Fibroblast of lung (primary cell): ENCODE data around the gene AIMP1. TPM values are rescaled to one million over a fixed set of nuclear protein-coding genes. Genes with fewer than 3 reads are reported as not detected.

Experiments
- DNase-seq, 2 donors: peaks; one replicate each; pipeline versions ENCODE4 v3.0.0 to v3.0.0-alpha.2; 2010; ENCODE audit warnings: low read depth in 2 of 2
- H2AFZ ChIP-seq: 2 replicates; pipeline ENCODE4 v1.5.1; 2012; ENCODE audit warnings: low read length, control low read depth, inconsistent platforms
- H3K27ac ChIP-seq: 2 replicates; pipeline ENCODE4 v1.5.1; 2011; ENCODE audit warnings: low read length, control low read depth; ENCODE audit not compliant: insufficient read depth
- H3K27me3 ChIP-seq: 2 replicates; pipeline ENCODE4 v1.5.1; 2011; ENCODE audit warnings: mild to moderate bottlenecking, low read length; ENCODE audit not compliant: control insufficient read depth, insufficient read depth
- H3K36me3 ChIP-seq: 2 replicates; pipeline ENCODE4 v1.5.1; 2011; ENCODE audit warnings: low read length; ENCODE audit not compliant: control insufficient read depth, insufficient read depth
- H3K4me1 ChIP-seq: 2 replicates; pipeline ENCODE4 v1.5.1; 2011; ENCODE audit warnings: low read length; ENCODE audit not compliant: control insufficient read depth, insufficient read depth; ENCODE audit errors: extremely low read depth
- H3K4me2 ChIP-seq: 2 replicates; pipeline ENCODE4 v1.5.1; 2011; ENCODE audit warnings: low read length, control low read depth; ENCODE audit not compliant: insufficient read depth; ENCODE audit errors: extremely low read depth
- H3K4me3 ChIP-seq, 4 experiments: fragments of 200-600 bp in 1 of 4; sonication (generic) in 1 of 4; replicated peaks in 1 of 4; 2 replicates each; pipeline ENCODE4 v1.5.1; 2011 to 2016; ENCODE audit warnings: low read length in 4 of 4, low read depth in 3 of 4, mild to moderate bottlenecking in 3 of 4, control low read depth in 2 of 4, inconsistent platforms in 1 of 4, mixed read lengths in 1 of 4; ENCODE audit not compliant: insufficient read depth in 1 of 4; ENCODE audit errors: control extremely low read depth in 1 of 4
- H3K79me2 ChIP-seq: 2 replicates; pipeline ENCODE4 v1.5.1; 2012; ENCODE audit warnings: mild to moderate bottlenecking, low read length, inconsistent platforms; ENCODE audit not compliant: control insufficient read depth, insufficient read depth
- H3K9ac ChIP-seq: 2 replicates; pipeline ENCODE4 v1.5.1; 2011; ENCODE audit warnings: mild to moderate bottlenecking, low read length, control low read depth; ENCODE audit not compliant: insufficient read depth
- H3K9me3 ChIP-seq: 2 replicates; pipeline ENCODE4 v1.5.1; 2012; ENCODE audit warnings: low read depth, low read length; ENCODE audit not compliant: control insufficient read depth, insufficient read depth
- H4K20me1 ChIP-seq: 2 replicates; pipeline ENCODE4 v1.5.1; 2011; ENCODE audit warnings: low read length; ENCODE audit not compliant: control insufficient read depth, insufficient read depth; ENCODE audit errors: extremely low read depth
- EZH2 ChIP-seq: IDR thresholded peaks from 2 replicates; pipeline ENCODE4 v1.5.1; 2012; ENCODE audit warnings: low read length, control low read depth, mild to moderate bottlenecking; ENCODE audit errors: missing control alignments
- polyA plus RNA-seq, 2 donors: library from polyadenylated mRNA; depleted of rRNA in 1 of 2; stranded (reverse) in 1 of 2; unstranded in 1 of 2; fragments of >200 nt; gene quantifications; 2 replicates each; pipeline ENCODE4 v1.2.1, GENCODE V29; 2011 to 2012; ENCODE audit warnings: missing spikeins in 1 of 2
- total RNA-seq: library from RNA; depleted of rRNA; stranded (reverse); fragments of >200 nt; gene quantifications from 2 replicates; pipeline ENCODE4 v1.2.1, GENCODE V29; 2014
- TF ChIP-seq, protein P1 (sequence below), 2 donors: IDR thresholded peaks in 1 of 2; conservative IDR thresholded peaks in 1 of 2; 1 replicate in 1 of 2; 2 replicates in 1 of 2; pipeline ENCODE4 v1.5.1; 2011 to 2012; ENCODE audit warnings: low read length in 2 of 2, control low read depth in 1 of 2, inconsistent platforms in 1 of 2, low read depth in 1 of 2, mild to moderate bottlenecking in 1 of 2

AIMP1 gene
- total and polyA plus RNA-seq, 2 donors (not counting 1 experiment from before 2014, with no cell fraction given) = 28.2 to 48.4 TPM

DNA sequence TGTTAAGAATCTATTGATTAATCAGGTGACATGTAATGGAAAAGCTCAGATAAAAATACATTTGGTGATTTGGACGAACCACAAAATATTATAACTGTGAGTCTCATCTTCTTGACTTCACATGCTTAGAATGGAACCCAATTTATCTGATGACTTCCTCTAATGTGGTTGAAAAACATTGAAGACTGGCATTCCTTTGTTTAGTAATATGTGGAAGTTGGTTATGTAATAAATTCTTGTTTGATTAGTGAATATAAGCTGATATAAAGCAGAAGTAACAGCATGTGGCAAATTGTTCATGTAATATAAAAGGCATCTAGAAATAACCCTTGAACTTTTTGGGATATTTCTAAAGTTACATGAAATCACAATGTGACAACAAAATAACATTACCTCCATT, 42.5 kb downstream of the AIMP1 start:
- Histone ChIP-seq H3K27me3 (no peaks in the 10 kb centered on the region), H3K36me3 (no peaks in the 10 kb centered on the region), H3K4me2 (no peak overlapping the region), H2AFZ (no peak overlapping the region), H3K4me1 (peaks cover 3% of the 10 kb centered on the region), H3K9me3 (no peaks in the 10 kb centered on the region), H3K79me2 (no peaks in the 10 kb centered on the region), H3K27ac (no peak overlapping the region), H3K9ac (no peak overlapping the region), H3K4me3 (no peak overlapping the region), H4K20me1 (no peaks in the 10 kb centered on the region)
- peak in 1 of 2 donors; percentile 91 for DNase-seq
- TF ChIP-seq, protein P1, sequence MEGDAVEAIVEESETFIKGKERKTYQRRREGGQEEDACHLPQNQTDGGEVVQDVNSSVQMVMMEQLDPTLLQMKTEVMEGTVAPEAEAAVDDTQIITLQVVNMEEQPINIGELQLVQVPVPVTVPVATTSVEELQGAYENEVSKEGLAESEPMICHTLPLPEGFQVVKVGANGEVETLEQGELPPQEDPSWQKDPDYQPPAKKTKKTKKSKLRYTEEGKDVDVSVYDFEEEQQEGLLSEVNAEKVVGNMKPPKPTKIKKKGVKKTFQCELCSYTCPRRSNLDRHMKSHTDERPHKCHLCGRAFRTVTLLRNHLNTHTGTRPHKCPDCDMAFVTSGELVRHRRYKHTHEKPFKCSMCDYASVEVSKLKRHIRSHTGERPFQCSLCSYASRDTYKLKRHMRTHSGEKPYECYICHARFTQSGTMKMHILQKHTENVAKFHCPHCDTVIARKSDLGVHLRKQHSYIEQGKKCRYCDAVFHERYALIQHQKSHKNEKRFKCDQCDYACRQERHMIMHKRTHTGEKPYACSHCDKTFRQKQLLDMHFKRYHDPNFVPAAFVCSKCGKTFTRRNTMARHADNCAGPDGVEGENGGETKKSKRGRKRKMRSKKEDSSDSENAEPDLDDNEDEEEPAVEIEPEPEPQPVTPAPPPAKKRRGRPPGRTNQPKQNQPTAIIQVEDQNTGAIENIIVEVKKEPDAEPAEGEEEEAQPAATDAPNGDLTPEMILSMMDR (conservative IDR thresholded peaks at IDR 0.05 in 1 of 2, IDR thresholded peaks at IDR 0.05 in 1 of 2; ENCODE audit: low read depth in 1 of 2, low read length in 2 of 2) = no peak
- no peak for TF ChIP-seq EZH2

DNA sequence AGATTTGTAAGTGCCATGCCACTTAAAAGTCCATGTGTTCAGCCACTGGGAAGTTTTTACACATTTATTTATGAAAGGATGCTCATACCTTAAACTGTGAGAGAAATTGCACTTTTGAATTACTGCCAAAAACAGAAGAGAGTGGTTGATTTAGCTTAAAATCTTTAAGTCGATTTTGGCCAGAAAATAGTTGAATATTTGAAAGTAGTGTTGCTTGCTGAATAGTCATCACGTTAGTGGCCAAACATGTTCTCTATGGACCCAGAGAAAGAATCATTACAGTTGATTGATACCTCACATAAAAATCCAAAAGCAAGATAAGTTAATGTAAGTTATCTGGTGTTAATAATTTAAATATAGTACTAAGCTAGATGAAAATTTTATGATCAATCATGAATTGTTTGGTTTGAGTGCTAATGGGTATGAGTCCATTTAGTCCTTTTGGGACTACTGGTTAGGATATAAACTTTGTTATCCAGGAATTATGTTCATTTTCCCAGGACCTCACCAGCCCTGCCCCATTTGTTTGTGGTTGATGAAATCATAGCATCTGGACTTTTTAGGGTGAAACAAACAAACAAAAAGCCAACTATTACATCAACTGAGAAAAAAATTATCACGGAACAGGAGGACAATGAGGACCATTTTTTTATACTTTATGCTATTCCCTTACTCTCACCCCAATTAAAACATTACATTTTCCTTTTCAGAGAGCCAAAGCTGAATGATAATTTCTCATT, 45.9 kb downstream of the AIMP1 start:
- H3K27me3 ChIP-seq = no peaks in the 10 kb centered on the region
- no peaks in the 10 kb centered on the region for H3K9me3 ChIP-seq
- TF ChIP-seq, protein P1 (conservative IDR thresholded peaks at IDR 0.05 in 1 of 2, IDR thresholded peaks at IDR 0.05 in 1 of 2; ENCODE audit: low read depth in 1 of 2, low read length in 2 of 2) = no peak
- no peak for TF ChIP-seq EZH2
- H4K20me1 ChIP-seq = no peaks in the 10 kb centered on the region
- peaks cover 9% of the 10 kb centered on the region for H3K4me1 ChIP-seq
- no peaks in the 10 kb centered on the region for H3K36me3 ChIP-seq
- H3K27ac ChIP-seq = no peak overlapping the region
- DNase-seq = no peak
- H3K79me2 ChIP-seq = no peaks in the 10 kb centered on the region
- H3K4me3 ChIP-seq = no peak overlapping the region
- no peak overlapping the region for H3K4me2 ChIP-seq
- no peak overlapping the region for H3K9ac ChIP-seq
- no peak overlapping the region for H2AFZ ChIP-seq

DNA sequence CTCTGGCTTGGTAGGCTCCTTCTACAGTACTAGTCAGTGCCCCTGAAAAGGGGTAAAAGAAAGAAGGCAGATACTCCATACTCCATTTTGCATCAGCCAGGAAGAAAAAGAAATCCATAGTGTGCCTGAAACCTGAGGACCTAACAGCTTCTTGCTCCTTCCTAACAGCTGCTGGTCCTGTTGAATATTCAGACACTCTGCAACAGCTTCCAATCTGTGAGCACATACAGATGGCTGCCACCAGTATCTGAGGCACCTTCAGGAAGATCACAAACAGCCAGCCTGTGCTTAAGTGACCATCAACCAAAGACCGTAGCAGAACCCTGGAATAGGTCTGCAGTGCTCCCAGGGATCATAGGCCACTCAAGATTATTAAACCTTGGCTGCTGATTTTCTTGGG, 47.9 kb downstream of the AIMP1 start:
- Histone ChIP-seq H3K4me2 (no peak overlapping the region), H3K79me2 (no peaks in the 10 kb centered on the region), H3K4me3 (no peak overlapping the region), H3K27me3 (no peaks in the 10 kb centered on the region), H3K9me3 (no peaks in the 10 kb centered on the region), H3K9ac (no peak overlapping the region), H2AFZ (no peak overlapping the region), H3K27ac (no peak overlapping the region), H4K20me1 (no peaks in the 10 kb centered on the region), H3K4me1 (peaks cover 8% of the 10 kb centered on the region), H3K36me3 (no peaks in the 10 kb centered on the region)
- TF ChIP-seq, protein P1 (conservative IDR thresholded peaks at IDR 0.05 in 1 of 2, IDR thresholded peaks at IDR 0.05 in 1 of 2; ENCODE audit: low read depth in 1 of 2, low read length in 2 of 2) = no peak
- TF ChIP-seq EZH2 = no peak
- no peak for DNase-seq
